ENCODE results near the gene IL1RAPL1. TPM values are rescaled to one million over a fixed set of nuclear protein-coding genes. Genes with fewer than 3 reads are reported as not detected.

The IL1RAPL1 gene
- total RNA-seq, 3 donors from 2014 or later: 0.34 to 0.79 TPM; not detected in 1

GRCh38 chrX:29130905-29131304, 543.7 kb downstream of the IL1RAPL1 start:
- DNase-seq (no peak), ATAC-seq (no peak)
- Histone ChIP-seq H3K9me3 (no peaks in the 10 kb centered on the region), H3K4me1 (ENCODE audit: low read depth) (no peaks in the 10 kb centered on the region), H3K4me3 (no peak overlapping the region), H3K36me3 (ENCODE audit: low read depth) (no peaks in the 10 kb centered on the region)
- TF ChIP-seq, protein P1, sequence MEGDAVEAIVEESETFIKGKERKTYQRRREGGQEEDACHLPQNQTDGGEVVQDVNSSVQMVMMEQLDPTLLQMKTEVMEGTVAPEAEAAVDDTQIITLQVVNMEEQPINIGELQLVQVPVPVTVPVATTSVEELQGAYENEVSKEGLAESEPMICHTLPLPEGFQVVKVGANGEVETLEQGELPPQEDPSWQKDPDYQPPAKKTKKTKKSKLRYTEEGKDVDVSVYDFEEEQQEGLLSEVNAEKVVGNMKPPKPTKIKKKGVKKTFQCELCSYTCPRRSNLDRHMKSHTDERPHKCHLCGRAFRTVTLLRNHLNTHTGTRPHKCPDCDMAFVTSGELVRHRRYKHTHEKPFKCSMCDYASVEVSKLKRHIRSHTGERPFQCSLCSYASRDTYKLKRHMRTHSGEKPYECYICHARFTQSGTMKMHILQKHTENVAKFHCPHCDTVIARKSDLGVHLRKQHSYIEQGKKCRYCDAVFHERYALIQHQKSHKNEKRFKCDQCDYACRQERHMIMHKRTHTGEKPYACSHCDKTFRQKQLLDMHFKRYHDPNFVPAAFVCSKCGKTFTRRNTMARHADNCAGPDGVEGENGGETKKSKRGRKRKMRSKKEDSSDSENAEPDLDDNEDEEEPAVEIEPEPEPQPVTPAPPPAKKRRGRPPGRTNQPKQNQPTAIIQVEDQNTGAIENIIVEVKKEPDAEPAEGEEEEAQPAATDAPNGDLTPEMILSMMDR (IDR thresholded peaks at IDR 0.05): no peak
- intact Hi-C loops (cut with DNase I, micrococcal nuclease): no loop called here

GRCh38 chrX:29136904-29137303, 549.7 kb downstream of the IL1RAPL1 start:
- Histone ChIP-seq H3K36me3 (ENCODE audit: low read depth) (no peaks in the 10 kb centered on the region), H3K9me3 (no peaks in the 10 kb centered on the region), H3K4me1 (ENCODE audit: low read depth) (no peaks in the 10 kb centered on the region), H3K4me3 (no peak overlapping the region)
- DNase-seq (no peak), ATAC-seq (no peak)
- intact Hi-C loops (cut with DNase I, micrococcal nuclease): no loop called here
- TF ChIP-seq, protein P1 (IDR thresholded peaks at IDR 0.05): no peak

GRCh38 chrX:29138003-29138402, 550.8 kb downstream of the IL1RAPL1 start:
- Histone ChIP-seq H3K9me3 (no peaks in the 10 kb centered on the region), H3K4me3 (no peak overlapping the region), H3K4me1 (ENCODE audit: low read depth) (no peaks in the 10 kb centered on the region), H3K36me3 (ENCODE audit: low read depth) (no peaks in the 10 kb centered on the region)
- TF ChIP-seq, protein P1 (IDR thresholded peaks at IDR 0.05): no peak
- DNase-seq: no peak
- intact Hi-C loops (cut with DNase I, micrococcal nuclease): no loop called here
- ATAC-seq: no peak

DNA sequence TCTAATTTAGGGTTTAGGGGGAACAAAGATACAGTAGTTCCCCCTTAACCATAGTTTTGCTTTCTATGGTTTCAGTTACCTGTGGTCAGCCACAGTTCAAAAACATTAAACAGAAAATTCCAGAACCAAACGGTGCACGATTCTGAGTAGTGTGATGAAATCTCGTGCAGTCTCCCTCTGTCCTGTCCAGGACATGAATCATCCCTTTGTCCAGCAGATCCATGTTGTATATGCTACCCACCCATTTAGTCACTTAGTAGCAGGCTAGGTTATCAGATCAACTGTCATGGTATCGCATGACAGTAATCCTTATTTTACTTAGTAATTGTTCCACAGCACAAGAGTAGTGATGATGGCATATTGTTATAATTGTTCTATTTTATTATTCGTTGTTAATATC, 556.1 kb downstream of the IL1RAPL1 start:
- ATAC-seq: no peak
- Histone ChIP-seq H3K9me3 (no peaks in the 10 kb centered on the region), H3K4me3 (no peak overlapping the region), H3K4me1 (ENCODE audit: low read depth) (no peaks in the 10 kb centered on the region), H3K36me3 (ENCODE audit: low read depth) (no peaks in the 10 kb centered on the region)
- intact Hi-C loops (cut with DNase I, micrococcal nuclease): no loop called here
- TF ChIP-seq, protein P1 (IDR thresholded peaks at IDR 0.05): no peak
- no peak for DNase-seq

- no peak for DNase-seq
- Histone ChIP-seq H3K9me3 (no peaks in the 10 kb centered on the region), H3K4me1 (ENCODE audit: low read depth) (no peaks in the 10 kb centered on the region), H3K36me3 (ENCODE audit: low read depth) (no peaks in the 10 kb centered on the region), H3K4me3 (no peak overlapping the region)
- intact Hi-C loops (cut with DNase I, micrococcal nuclease): no loop called here
- no peak for ATAC-seq
- TF ChIP-seq, protein P1 (IDR thresholded peaks at IDR 0.05): no peak
Measured at GRCh38 chrX:29143756-29144155, 556.5 kb downstream of the IL1RAPL1 start.

- H3K36me3 ChIP-seq (ENCODE audit: low read depth): no peaks in the 10 kb centered on the region
- TF ChIP-seq, protein P1 (IDR thresholded peaks at IDR 0.05): no peak
- no peaks in the 10 kb centered on the region for H3K9me3 ChIP-seq
- intact Hi-C loops (cut with DNase I, micrococcal nuclease): no loop called here
- no peak overlapping the region for H3K4me3 ChIP-seq
- no peaks in the 10 kb centered on the region for H3K4me1 ChIP-seq (ENCODE audit: low read depth)
- ATAC-seq (no peak), DNase-seq (no peak)
Measured at GRCh38 chrX:29145316-29145715, 558.1 kb downstream of the IL1RAPL1 start.

Data from mucosa of descending colon (tissue), 3 donors.